T-cell (primary cell): ENCODE data around the gene POMGNT2. TPM values are rescaled to one million over a fixed set of nuclear protein-coding genes. Genes with fewer than 3 reads are reported as not detected.

Source experiments
- ATAC-seq, 4 experiments: fragments of 200-7000 bp in 3 of 4; fragments of 150-1000 bp in 1 of 4; cut with Tn5 transposase; replicated peaks in 1 of 4; 1 replicate in 3 of 4; 2 replicates in 1 of 4; pipeline ENCODE4 v1.10.0; 2021; ENCODE audit warnings: moderate library complexity in 3 of 4, mild to moderate bottlenecking in 2 of 4, moderate number of reproducible peaks in 1 of 4
- CTCF ChIA-PET, 2 donors: fragments of 300-600 bp; sonication (Branson Sonifier 250); formaldehyde crosslinking; loops; one replicate each; lab custom pipeline; 2022; ENCODE audit warnings: antibody characterized with exemption in 2 of 2; lab: Charles Lee
- POLR2A ChIA-PET, 2 donors: fragments of 300-600 bp; sonication (Branson Sonifier 250); formaldehyde crosslinking; loops; one replicate each; lab custom pipeline; 2022; ENCODE audit warnings: antibody characterized with exemption in 2 of 2; lab: Charles Lee
- DNase-seq, 35 experiments: peaks; one replicate each; pipeline versions ENCODE4 v3.0.0 to v3.0.0-alpha.2; 2013 to 2023
- H3K27ac ChIP-seq: one replicate; pipeline ENCODE4 v1.5.1; 2013; ENCODE audit warnings: low read length
- H3K27me3 ChIP-seq, 2 experiments: replicated peaks in 1 of 2; 1 replicate in 1 of 2; 2 replicates in 1 of 2; pipeline versions ENCODE4 v1.6.1 to v1.7.0; 2013; ENCODE audit warnings: low read length in 1 of 2, mixed read lengths in 1 of 2; ENCODE audit not compliant: control insufficient read depth in 2 of 2, insufficient read depth in 2 of 2; ENCODE audit errors: extremely low read depth in 1 of 2
- H3K36me3 ChIP-seq, 2 donors: 1 replicate in 1 of 2; 2 replicates in 1 of 2; pipeline versions ENCODE4 v1.6.1 to v1.7.0; 2013; ENCODE audit warnings: low read length in 1 of 2; ENCODE audit not compliant: control insufficient read depth in 2 of 2, insufficient read depth in 1 of 2; ENCODE audit errors: extremely low read depth in 1 of 2
- H3K4me1 ChIP-seq, 2 experiments: 1 replicate in 1 of 2; 2 replicates in 1 of 2; pipeline versions ENCODE4 v1.6.1 to v1.7.0; 2013; ENCODE audit warnings: low read length in 2 of 2, mixed read lengths in 1 of 2; ENCODE audit not compliant: insufficient read depth in 2 of 2, control insufficient read depth in 1 of 2; ENCODE audit errors: extremely low read depth in 1 of 2
- H3K4me3 ChIP-seq, 2 donors: 1 replicate in 1 of 2; 2 replicates in 1 of 2; pipeline versions ENCODE4 v1.5.1 to v1.7.0; 2013; ENCODE audit warnings: mild to moderate bottlenecking in 2 of 2, low read length in 1 of 2, moderate library complexity in 1 of 2; ENCODE audit not compliant: control insufficient read depth in 1 of 2; ENCODE audit errors: extremely low read depth in 1 of 2
- H3K9me3 ChIP-seq: 2 replicates; pipeline ENCODE4 v1.7.0; 2013
- H3K27ac Mint-ChIP-seq, 2 donors: one replicate each; pipeline ENCODE4 v1.8.0; 2020 to 2021; ENCODE audit warnings: mild to moderate bottlenecking in 2 of 2, mixed read lengths in 2 of 2
- H3K27me3 Mint-ChIP-seq, 2 donors: one replicate each; pipeline ENCODE4 v1.8.0; 2021 to 2022; ENCODE audit warnings: mixed read lengths in 2 of 2
- H3K36me3 Mint-ChIP-seq: one replicate; pipeline ENCODE4 v1.8.0; 2021; ENCODE audit warnings: mixed read lengths
- H3K4me1 Mint-ChIP-seq, 3 donors: one replicate each; pipeline ENCODE4 v1.8.0; 2020 to 2022; ENCODE audit warnings: mixed read lengths in 3 of 3, mild to moderate bottlenecking in 1 of 3
- H3K4me3 Mint-ChIP-seq, 3 donors: one replicate each; pipeline ENCODE4 v1.8.0; 2020 to 2022; ENCODE audit warnings: mild to moderate bottlenecking in 3 of 3, mixed read lengths in 3 of 3, moderate library complexity in 3 of 3
- H3K9me3 Mint-ChIP-seq, 3 donors: one replicate each; pipeline ENCODE4 v1.8.0; 2020 to 2022; ENCODE audit warnings: mixed read lengths in 3 of 3
- WGBS: methylation state at CpG from one replicate; pipeline ENCODE4 v1.1.5; 2013; ENCODE audit warnings: missing lambda C conversion rate; ENCODE audit not compliant: insufficient coverage; 5-methylcytosine and 5-hydroxymethylcytosine counted together
- total RNA-seq, 35 experiments: library from RNA in 6 of 35; stranded (reverse) in 6 of 35; fragments of 120-200 nt in 1 of 35; gene quantifications; one replicate each; pipeline versions ENCODE4 v1.2.1 to v1.2.4 and lab custom pipeline; 2013 to 2026

Gene POMGNT2
- total RNA-seq, 5 donors from 2014 or later (not counting 1 experiment from before 2014, with no cell fraction given), result 4.6 to 6.3 (median 5.6) TPM

DNA sequence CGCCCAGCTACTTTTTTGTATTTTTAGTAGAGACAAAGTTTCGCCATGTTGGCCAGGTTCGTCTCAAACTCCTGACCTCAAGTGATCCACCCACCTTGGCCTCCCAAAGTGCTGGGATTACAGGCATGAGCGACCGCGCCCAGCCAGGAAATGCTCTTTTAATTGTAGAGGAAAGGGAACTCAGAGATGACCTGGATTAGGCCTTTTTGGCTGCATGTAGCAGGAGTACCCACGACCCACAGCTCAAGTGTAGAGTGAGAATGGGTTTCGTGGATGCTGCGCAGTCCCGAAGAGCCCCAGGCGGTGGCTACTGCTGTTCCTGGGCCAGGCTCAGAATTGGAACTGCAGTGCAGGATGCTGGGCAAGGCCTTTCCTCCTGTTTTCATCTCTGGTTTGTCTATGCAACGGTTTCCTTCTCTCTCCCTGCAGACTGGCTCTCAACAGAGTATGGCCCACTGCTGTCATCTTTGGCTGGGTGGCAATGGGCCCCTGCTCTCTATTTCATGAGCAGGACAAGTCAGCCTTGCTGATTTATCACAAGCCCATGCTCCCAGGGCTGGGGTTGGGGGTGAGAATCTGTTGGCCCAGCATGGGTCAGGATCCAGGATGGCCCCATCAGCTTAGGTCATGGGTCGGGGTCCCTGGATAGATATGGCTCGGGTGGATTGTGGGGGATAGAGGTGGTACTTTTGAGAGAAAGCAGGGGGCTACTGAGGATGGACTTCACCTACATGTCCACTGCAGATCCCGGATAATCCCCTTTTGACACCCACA lies 75.5 kb downstream of the POMGNT2 start:
- H3K36me3 Mint-ChIP-seq, result no peaks in the 10 kb centered on the region
- peaks cover 5 to 25% of the 10 kb centered on the region in 2 experiments for H3K4me1 ChIP-seq
- H3K27ac ChIP-seq, result no peak overlapping the region
- WGBS, result 89% methylated on average over 6 of the region's 15 CpGs
- CTCF ChIA-PET, result no interaction called here
- H3K27me3 ChIP-seq, result no peaks in the 10 kb centered on the region
- no peaks in the 10 kb centered on the region for H3K9me3 Mint-ChIP-seq
- DNase-seq (no peak), ATAC-seq (no peak)
- no peak overlapping the region for H3K4me3 Mint-ChIP-seq
- no peaks in the 10 kb centered on the region for H3K36me3 ChIP-seq
- H3K27ac Mint-ChIP-seq, result no peak overlapping the region
- H3K9me3 ChIP-seq, result no peaks in the 10 kb centered on the region
- H3K4me1 Mint-ChIP-seq, result peaks cover 15 to 47% (median 16%) of the 10 kb centered on the region in 3 donors
- no peaks in the 10 kb centered on the region for H3K27me3 Mint-ChIP-seq
- H3K4me3 ChIP-seq, result no peak overlapping the region
- POLR2A ChIA-PET, result no interaction called here

Other genes starting within 250 kb of the POMGNT2 start
- under 1 TPM in 3 of 5 donors, not detected in 2; 0.09 to 0.23 (median 0.13) TPM for gene CYP8B1, start 230.2 kb downstream of the POMGNT2 start, total RNA-seq
- 1 to 10 TPM in 4 of 5 donors, under 1 TPM in 1; 0.92 to 8.8 (median 3.7) TPM for gene ZNF662, start 199.9 kb downstream of the POMGNT2 start, total RNA-seq
- under 1 TPM in 4 of 5 donors, not detected in 1; 0.10 to 0.49 (median 0.17) TPM for gene GASK1A, start 126.8 kb downstream of the POMGNT2 start, total RNA-seq
- gene SNRK, start 180.5 kb upstream of the POMGNT2 start, total RNA-seq, result 100 to 1,000 TPM in 3 of 5 donors, 10 to 100 TPM in 2; 88.1 to 165 (median 107) TPM